Hepatocyte (in vitro differentiated cells): ENCODE data around the gene SCNN1B.

Source experiments
- CTCF ChIP-seq: fragments of 200-600 bp; sonication (generic); IDR thresholded peaks from 2 replicates; pipeline ENCODE4 v1.5.1; 2016; ENCODE audit warnings: antibody characterized with exemption, mild to moderate bottlenecking; ENCODE audit not compliant: poor library complexity
- EZH2 ChIP-seq: fragments of 200-600 bp; sonication (generic); IDR thresholded peaks from 2 replicates; pipeline ENCODE4 v1.6.1; 2016; ENCODE audit warnings: antibody characterized with exemption, mild to moderate bottlenecking, borderline replicate concordance

- no peak for TF ChIP-seq EZH2
- TF ChIP-seq CTCF = no peak
These were observed 81.8 kb downstream of the SCNN1B start for GRCh38 chr16:23383881-23384280.
